Measurements from ENCODE around the gene GALM.
"Not testable (repeated sequence)": the region's sequence is repeated elsewhere in the genome, so short reads cannot be mapped to it uniquely, and the experiment has no call there.

Gene GALM

GRCh38 chr2:38650012-38650411 lies 15.9 kb upstream of the GALM start:
- DNase-seq: no peak

GRCh38 chr2:38650717-38651116 lies 15.2 kb upstream of the GALM start:
- no peak for DNase-seq

GRCh38 chr2:38652431-38653273 lies 13.3 kb upstream of the GALM start:
- DNase-seq: no peak

- no peak for DNase-seq
Observed at GRCh38 chr2:38653380-38653714, 12.6 kb upstream of the GALM start.

GRCh38 chr2:38653715-38654527 lies 12.0 kb upstream of the GALM start:
- DNase-seq: no peak

- no peak for DNase-seq
Observed at GRCh38 chr2:38654528-38655381, 11.2 kb upstream of the GALM start.

GRCh38 chr2:38655441-38655840 lies 10.5 kb upstream of the GALM start:
- no peak for DNase-seq

- no peak for DNase-seq
Observed at GRCh38 chr2:38656866-38657480, 8.9 kb upstream of the GALM start.

GRCh38 chr2:38658613-38659012 lies 7.3 kb upstream of the GALM start:
- no peak for DNase-seq

GRCh38 chr2:38659115-38659514 lies 6.8 kb upstream of the GALM start:
- DNase-seq: no peak

GRCh38 chr2:38660282-38660681 lies 5.6 kb upstream of the GALM start:
- no peak for DNase-seq

- DNase-seq: no peak
Observed at GRCh38 chr2:38661306-38661705, 4.6 kb upstream of the GALM start.

GRCh38 chr2:38666556-38666910 lies 619 bp downstream of the GALM start:
- DNase-seq: no peak

- DNase-seq: no peak
Observed at GRCh38 chr2:38668092-38668491, 2.2 kb downstream of the GALM start.

- no peak for DNase-seq
Observed at GRCh38 chr2:38668779-38669479, 3.0 kb downstream of the GALM start.

- no peak for DNase-seq
Observed at GRCh38 chr2:38671303-38671702, 5.4 kb downstream of the GALM start.

- no peak for DNase-seq
Observed at GRCh38 chr2:38671946-38672345, 6.0 kb downstream of the GALM start.

GRCh38 chr2:38672445-38673391 lies 6.8 kb downstream of the GALM start:
- DNase-seq: no peak

GRCh38 chr2:38676681-38677080 lies 10.8 kb downstream of the GALM start:
- no peak for DNase-seq

- not testable (repeated sequence) for DNase-seq
Observed at GRCh38 chr2:38680868-38681267, 15.0 kb downstream of the GALM start.

GRCh38 chr2:38682008-38682575 lies 16.2 kb downstream of the GALM start:
- no peak for DNase-seq
